Mucosa of rectum (tissue), 2 donors: Measurements from ENCODE around the gene GMEB2.
"Not testable (repeated sequence)": the region's sequence is repeated elsewhere in the genome, so short reads cannot be mapped to it uniquely, and the experiment has no call there.

Source experiments
- H3K27ac ChIP-seq, 2 donors: one replicate each; pipeline ENCODE4 v1.7.0; 2013; ENCODE audit warnings: inconsistent platforms in 2 of 2, low read depth in 2 of 2, low read length in 2 of 2
- H3K27me3 ChIP-seq, 2 donors: one replicate each; pipeline ENCODE4 v1.7.0; 2013; ENCODE audit warnings: low read length in 2 of 2; ENCODE audit not compliant: control insufficient read depth in 2 of 2, insufficient read depth in 2 of 2
- H3K36me3 ChIP-seq, 2 donors: one replicate each; pipeline ENCODE4 v1.7.0; 2013; ENCODE audit warnings: low read length in 2 of 2; ENCODE audit not compliant: control insufficient read depth in 2 of 2, insufficient read depth in 2 of 2
- H3K4me1 ChIP-seq, 2 donors: one replicate each; pipeline ENCODE4 v1.7.0; 2013; ENCODE audit warnings: low read length in 2 of 2, mild to moderate bottlenecking in 1 of 2; ENCODE audit not compliant: control insufficient read depth in 2 of 2, insufficient read depth in 2 of 2
- H3K4me3 ChIP-seq, 2 donors: one replicate each; pipeline ENCODE4 v1.7.0; 2013; ENCODE audit warnings: low read length in 2 of 2
- H3K9ac ChIP-seq, 2 donors: one replicate each; pipeline ENCODE4 v1.7.0; 2013; ENCODE audit warnings: low read length in 2 of 2, low read depth in 1 of 2, mild to moderate bottlenecking in 1 of 2
- H3K9me3 ChIP-seq, 2 donors: one replicate each; pipeline ENCODE4 v1.7.0; 2013; ENCODE audit warnings: low read length in 2 of 2; ENCODE audit not compliant: control insufficient read depth in 2 of 2
- donor health status: healthy.
- donor health status: Normal muscosa, but diverticular disease.

GMEB2 gene

DNA sequence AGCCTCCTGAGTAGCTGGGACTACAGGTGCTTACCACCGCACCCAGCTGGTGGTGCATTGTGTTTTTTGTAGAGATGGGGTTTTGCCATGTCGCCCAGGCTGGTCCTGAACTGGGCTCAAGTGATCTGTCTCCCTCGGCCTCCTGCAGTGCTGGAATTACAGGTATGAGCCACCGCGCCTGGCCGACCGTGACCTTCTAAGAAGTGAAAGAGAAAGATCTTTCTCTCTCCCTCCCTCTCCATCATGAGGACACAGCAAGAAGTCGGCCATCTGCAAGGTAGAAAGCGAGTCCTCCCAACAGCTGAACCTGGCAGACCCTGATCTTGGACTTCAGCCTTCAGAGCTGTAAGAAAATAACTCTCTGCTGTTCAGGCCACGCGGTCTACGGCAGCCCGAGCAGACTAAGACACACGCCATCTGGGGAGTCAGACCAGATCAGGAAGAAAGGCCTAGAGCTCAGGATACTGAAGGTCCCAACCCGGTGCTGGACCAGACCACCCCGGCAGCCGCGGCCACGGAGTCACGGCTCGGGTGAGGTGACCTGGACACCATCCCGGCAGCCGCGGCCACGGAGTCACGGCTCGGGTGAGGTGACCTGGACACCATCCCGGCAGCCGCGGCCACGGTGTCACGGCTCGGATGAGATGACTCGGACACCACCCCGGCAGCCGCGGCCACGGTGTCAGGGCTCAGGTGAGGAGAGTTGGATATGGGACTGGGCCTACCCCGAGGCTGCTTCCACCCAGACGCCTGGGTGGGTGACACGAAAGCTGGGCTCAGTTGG, 9.6 kb downstream of the GMEB2 start:
- H3K9ac ChIP-seq, result no peak overlapping the region
- H3K27ac ChIP-seq, result no peak overlapping the region
- H3K27me3 ChIP-seq, result no peaks in the 10 kb centered on the region
- H3K4me3 ChIP-seq, result no peak overlapping the region
- no peaks in the 10 kb centered on the region for H3K9me3 ChIP-seq
- peaks cover 23 to 27% of the 10 kb centered on the region in 2 donors for H3K36me3 ChIP-seq
- H3K4me1 ChIP-seq, result no peaks in the 10 kb centered on the region

DNA sequence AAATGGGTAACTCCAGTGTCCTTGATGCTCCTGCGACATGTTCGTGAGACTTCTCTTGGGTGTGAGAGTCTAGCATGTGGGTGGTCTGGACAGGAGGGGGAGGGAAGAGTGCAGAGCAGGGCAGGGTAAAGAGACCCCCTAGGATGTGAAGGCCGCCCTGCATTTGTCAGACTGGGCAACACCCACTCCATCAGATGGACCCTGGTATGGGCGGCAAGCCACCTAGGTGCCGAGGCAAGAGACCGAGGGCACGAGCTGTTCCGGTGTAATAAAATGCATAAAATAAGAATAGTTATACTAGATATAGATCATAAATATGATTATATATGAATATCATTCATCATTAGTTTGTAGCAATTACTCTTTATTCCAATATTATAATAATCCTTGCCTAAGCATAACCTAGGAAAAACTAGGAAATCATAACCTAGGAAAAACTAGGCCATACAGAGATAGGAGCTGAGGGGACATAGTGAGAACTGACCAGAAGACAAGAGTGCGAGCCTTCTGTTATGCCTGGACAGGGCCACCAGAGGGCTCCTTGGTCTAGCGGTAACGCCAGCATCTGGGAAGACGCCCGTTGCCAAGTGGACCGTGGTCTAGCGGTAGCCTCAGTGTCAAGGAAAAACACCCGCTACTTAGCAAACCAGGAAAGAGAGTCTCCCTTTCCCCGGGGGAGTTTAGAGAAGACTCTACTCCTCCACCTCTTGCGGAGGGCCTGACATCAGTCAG, 12.9 kb downstream of the GMEB2 start:
- not testable (repeated sequence) for H3K27ac ChIP-seq, H3K4me1 ChIP-seq

DNA sequence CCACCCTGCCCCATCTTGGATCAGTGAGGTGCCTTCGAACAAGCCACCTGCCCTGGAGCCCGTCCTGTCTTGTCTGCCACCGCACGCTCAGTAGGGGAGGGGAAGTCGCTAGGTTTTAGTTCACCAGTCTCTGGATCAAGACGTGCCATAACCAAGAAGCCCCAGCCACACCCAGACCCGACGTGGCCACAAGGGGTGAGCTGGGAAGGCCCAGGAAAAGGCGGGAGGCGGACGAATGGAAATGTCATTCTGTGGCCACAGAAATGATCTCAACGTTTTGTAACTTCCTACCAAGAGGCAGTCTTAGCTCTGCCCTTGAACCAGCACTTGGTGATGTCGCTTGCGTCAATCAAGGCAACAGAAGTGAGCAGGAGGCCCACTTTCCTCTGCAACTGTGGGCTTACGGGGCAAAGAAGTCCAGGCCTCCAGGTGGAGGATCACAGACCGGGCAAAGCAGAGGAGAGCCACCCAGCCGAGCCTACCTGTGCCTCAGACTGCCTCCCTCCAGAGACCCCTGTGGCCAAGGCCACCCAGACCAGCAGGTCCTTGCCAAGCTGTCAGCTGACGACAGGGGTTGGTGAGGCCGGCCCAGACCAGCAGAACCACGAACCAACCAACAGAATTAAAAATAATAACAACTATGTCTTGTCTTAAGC, 14.5 kb downstream of the GMEB2 start:
- Histone ChIP-seq H3K36me3 (peaks cover 4 to 9% of the 10 kb centered on the region in 2 donors), H3K9me3 (no peaks in the 10 kb centered on the region), H3K27ac (no peak overlapping the region), H3K9ac (no peak overlapping the region), H3K4me1 (no peaks in the 10 kb centered on the region), H3K27me3 (no peaks in the 10 kb centered on the region), H3K4me3 (no peak overlapping the region)

More for the DNA sequence above, 12.9 kb downstream of the GMEB2 start:
- not testable (repeated sequence) for H3K9ac ChIP-seq, H3K9me3 ChIP-seq, H3K4me3 ChIP-seq, H3K27me3 ChIP-seq
- peaks cover 16 to 21% of the 10 kb centered on the region in 2 donors for H3K36me3 ChIP-seq

DNA sequence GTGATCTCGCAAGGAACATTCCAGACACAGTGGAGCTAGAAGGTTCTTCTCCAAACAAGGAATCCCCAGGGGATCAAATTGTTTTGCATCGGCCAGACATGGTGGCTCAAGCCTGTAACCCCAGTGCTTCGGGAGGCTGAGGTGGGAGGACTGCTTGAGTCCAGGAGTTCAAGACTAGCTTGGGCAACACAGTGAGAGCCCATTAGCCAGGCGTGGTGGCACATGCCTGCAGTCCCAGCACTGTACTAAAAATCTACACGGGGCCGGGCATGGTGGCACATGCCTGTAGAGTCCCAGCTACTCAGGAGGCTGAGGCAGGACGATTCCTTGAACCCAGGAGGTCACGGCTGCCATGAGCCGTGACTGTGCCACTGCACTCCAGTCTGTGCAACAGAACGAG, 15.3 kb downstream of the GMEB2 start:
- Histone ChIP-seq H3K36me3 (peaks cover 0 to 4% of the 10 kb centered on the region in 2 donors), H3K9me3 (no peaks in the 10 kb centered on the region), H3K27me3 (no peaks in the 10 kb centered on the region), H3K4me1 (no peaks in the 10 kb centered on the region), H3K27ac (no peak overlapping the region), H3K4me3 (no peak overlapping the region), H3K9ac (no peak overlapping the region)

DNA sequence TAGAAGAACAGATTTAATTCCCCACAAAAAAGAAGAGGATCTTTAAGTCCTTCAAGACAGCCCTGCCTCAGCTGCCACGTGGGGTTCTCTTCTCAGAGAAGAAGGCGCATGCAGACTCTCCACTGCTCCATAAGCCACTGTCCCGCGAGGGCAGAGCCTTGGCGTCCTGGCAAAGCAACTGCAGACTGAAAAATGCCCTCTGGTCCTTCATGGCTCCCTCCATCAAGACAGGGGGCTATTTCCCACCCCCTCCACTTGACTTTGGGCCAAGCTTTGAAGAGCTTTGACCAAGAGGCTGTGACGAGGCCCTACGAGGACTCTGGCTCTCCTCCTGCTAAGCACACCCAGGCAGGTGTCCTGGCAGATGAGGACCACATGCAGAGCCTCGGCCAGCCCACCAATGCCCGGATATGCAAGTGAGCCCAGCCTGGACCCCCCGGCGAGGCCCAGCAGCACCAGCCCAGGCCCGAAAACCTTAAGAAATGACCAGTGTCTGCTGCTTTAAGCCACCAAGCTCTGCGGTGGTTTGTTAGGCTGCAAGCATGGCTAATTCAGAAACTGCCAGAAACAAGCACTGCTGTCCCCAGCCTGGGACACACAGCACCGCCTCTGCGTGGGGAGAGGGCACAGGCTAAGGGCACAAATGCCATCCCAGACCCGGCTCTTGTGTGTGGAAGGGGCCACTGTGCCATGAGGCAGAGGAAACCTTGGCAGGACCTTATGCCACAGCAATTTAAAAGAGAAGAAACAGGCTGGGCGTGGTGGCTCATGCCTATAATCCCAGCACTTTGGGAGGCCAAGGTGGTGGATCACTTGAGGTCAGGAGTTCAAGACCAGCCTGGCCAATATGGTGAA, 16.1 kb downstream of the GMEB2 start:
- H3K9ac ChIP-seq, result no peak overlapping the region
- H3K9me3 ChIP-seq, result no peaks in the 10 kb centered on the region
- no peak overlapping the region for H3K27ac ChIP-seq
- H3K4me1 ChIP-seq, result no peaks in the 10 kb centered on the region
- H3K27me3 ChIP-seq, result no peaks in the 10 kb centered on the region
- H3K36me3 ChIP-seq, result no peaks in the 10 kb centered on the region
- no peak overlapping the region for H3K4me3 ChIP-seq

DNA sequence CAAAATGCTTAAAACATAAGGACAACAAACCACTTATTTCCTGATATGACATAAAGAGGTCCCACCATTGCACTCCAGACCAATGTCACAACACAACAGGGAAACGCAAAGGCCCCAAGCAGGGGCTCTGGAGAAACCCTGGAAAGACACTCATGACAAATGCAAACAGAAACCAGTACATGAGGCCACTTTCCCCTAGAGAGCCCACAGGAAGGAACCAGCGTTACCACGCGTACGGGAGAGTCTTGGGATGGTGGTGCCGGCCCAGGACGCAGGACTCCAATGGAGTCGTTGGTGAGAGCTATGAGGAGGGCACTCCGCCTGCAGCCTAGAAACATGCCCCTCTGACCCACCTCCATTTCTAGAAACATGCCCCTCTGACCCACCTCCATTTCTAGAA, 20.2 kb downstream of the GMEB2 start:
- no peaks in the 10 kb centered on the region for H3K27me3 ChIP-seq
- H3K36me3 ChIP-seq, result peaks cover 12 to 14% of the 10 kb centered on the region in 2 donors
- no peak overlapping the region for H3K27ac ChIP-seq
- H3K4me3 ChIP-seq, result no peak overlapping the region
- no peaks in the 10 kb centered on the region for H3K9me3 ChIP-seq
- no peaks in the 10 kb centered on the region for H3K4me1 ChIP-seq
- no peak overlapping the region for H3K9ac ChIP-seq

DNA sequence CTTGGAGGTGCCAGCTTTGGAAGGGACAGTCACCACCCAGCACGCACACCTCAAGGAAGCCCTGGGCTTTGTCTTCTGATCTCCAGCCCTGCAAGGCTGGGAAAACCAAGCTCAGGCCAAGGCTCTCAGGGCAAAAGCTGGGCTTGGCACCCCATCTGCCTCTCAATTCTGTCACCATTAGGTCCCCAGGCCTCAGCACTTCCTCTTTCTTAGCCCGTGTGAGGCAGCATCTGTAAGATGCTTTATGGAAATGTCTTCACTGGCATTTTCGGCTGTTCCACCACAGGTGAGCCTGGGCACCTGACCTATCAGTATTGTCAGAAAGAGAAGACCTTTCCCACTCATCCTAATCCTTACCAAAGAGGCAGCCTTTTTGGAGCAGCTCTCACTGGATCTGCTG, 24.6 kb downstream of the GMEB2 start:
- Histone ChIP-seq H3K9ac (no peak overlapping the region), H3K4me3 (no peak overlapping the region), H3K4me1 (no peaks in the 10 kb centered on the region), H3K27me3 (no peaks in the 10 kb centered on the region), H3K36me3 (peaks cover 32 to 37% of the 10 kb centered on the region in 2 donors), H3K9me3 (no peaks in the 10 kb centered on the region), H3K27ac (no peak overlapping the region)

DNA sequence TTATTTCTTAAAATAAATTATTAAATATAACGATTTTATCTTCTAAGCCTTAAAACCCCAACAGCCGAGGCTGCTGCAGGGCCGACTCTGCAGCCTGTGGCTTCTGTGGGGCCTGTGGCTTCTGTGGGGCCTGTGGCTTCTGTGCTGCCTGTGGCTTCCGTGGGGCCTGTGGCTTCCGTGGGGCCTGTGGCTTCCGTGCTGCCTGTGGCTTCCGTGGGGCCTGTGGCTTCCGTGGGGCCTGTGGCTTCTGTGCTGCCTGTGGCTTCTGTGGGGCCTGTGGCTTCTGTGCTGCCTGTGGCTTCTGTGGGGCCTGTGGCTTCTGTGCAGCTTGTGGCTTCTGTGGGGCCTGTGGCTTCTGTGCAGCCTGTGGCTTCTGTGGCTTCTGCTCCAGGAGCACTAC, 25.2 kb downstream of the GMEB2 start:
- H3K9ac ChIP-seq, H3K4me1 ChIP-seq, H3K27ac ChIP-seq, H3K27me3 ChIP-seq, H3K9me3 ChIP-seq, H3K4me3 ChIP-seq: not testable (repeated sequence)
- H3K36me3 ChIP-seq, result peaks cover 32 to 42% of the 10 kb centered on the region in 2 donors

DNA sequence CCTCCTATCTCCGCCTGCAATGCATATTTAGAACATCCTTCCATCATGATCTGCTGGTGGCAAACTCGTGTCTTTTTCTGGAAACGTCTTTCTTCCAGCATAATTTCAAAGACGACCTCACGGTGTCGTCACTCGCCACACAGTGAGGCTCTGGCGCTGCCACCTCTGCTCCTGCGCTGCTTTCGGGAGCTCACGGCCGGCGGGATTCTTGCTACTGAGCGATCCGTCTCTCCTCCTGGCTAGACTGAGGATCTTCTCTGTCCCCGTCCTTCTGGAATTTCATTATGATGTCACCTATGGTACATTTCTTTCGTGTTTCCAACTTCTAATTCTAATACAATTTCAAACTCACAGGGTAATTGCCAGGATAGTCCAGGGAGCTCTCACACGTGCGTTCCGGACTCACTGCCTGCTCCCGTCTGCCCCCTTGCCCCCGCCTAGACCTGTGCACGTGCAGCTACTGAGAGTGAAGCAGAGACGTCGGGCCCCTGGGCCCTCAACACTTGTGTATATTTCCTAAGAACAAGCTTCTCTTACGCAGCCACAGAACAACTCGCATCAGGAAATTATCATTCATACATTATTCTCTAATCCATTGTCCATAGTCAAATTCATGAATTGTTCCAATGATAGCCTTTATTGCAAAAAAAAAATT, 27.4 kb downstream of the GMEB2 start:
- H3K36me3 ChIP-seq, result peaks cover 32 to 50% of the 10 kb centered on the region in 2 donors
- no peaks in the 10 kb centered on the region for H3K27me3 ChIP-seq
- H3K9me3 ChIP-seq, result no peaks in the 10 kb centered on the region
- no peaks in the 10 kb centered on the region for H3K4me1 ChIP-seq
- H3K4me3 ChIP-seq, result no peak overlapping the region
- no peak overlapping the region for H3K9ac ChIP-seq
- no peak overlapping the region for H3K27ac ChIP-seq
